Central memory CD8-positive, alpha-beta T cell (primary cell): ENCODE measurements around the gene CXorf38.

Experiments used
- ATAC-seq: fragments of 150-1000 bp; cut with Tn5 transposase; replicated peaks from 2 replicates; pipeline ENCODE4 v1.10.0; 2022; ENCODE audit warnings: mild to moderate bottlenecking, moderate FRiP score, moderate number of reproducible peaks; ENCODE audit not compliant: poor library complexity, severe bottlenecking; ENCODE audit errors: extremely low read depth
- DNase-seq, 2 donors: peaks; one replicate each; pipeline ENCODE4 v3.0.0; 2021; ENCODE audit warnings: low spot score in 2 of 2
- H3K27ac Mint-ChIP-seq: one replicate; pipeline ENCODE4 v1.8.0; 2022; ENCODE audit warnings: low read depth, mild to moderate bottlenecking, moderate library complexity, mixed read lengths
- H3K27me3 Mint-ChIP-seq: one replicate; pipeline ENCODE4 v1.8.0; 2022; ENCODE audit warnings: mixed read lengths
- H3K36me3 Mint-ChIP-seq: one replicate; pipeline ENCODE4 v1.8.0; 2022; ENCODE audit warnings: mild to moderate bottlenecking, moderate library complexity, mixed read lengths; ENCODE audit not compliant: insufficient read depth
- H3K4me1 Mint-ChIP-seq: one replicate; pipeline ENCODE4 v1.8.0; 2022; ENCODE audit warnings: mixed read lengths
- H3K4me3 Mint-ChIP-seq: one replicate; pipeline ENCODE4 v1.8.0; 2022; ENCODE audit warnings: mild to moderate bottlenecking, moderate library complexity, mixed read lengths
- H3K9me3 Mint-ChIP-seq: one replicate; pipeline ENCODE4 v1.8.0; 2022; ENCODE audit warnings: mixed read lengths

Gene CXorf38

GRCh38 chrX:40653535-40653934 lies 6.2 kb upstream of the CXorf38 start:
- no peak for ATAC-seq
- no peak for DNase-seq
- Mint-ChIP-seq H3K36me3 (peaks cover 17% of the 10 kb centered on the region), H3K27me3 (no peaks in the 10 kb centered on the region), H3K4me1 (peaks cover 6% of the 10 kb centered on the region), H3K9me3 (no peaks in the 10 kb centered on the region), H3K4me3 (no peak overlapping the region), H3K27ac (no peak overlapping the region)

GRCh38 chrX:40652664-40653063 lies 5.3 kb upstream of the CXorf38 start:
- no peak overlapping the region for H3K27ac Mint-ChIP-seq
- DNase-seq (no peak), ATAC-seq (no peak)
- no peak overlapping the region for H3K4me3 Mint-ChIP-seq
- peaks cover 17% of the 10 kb centered on the region for H3K36me3 Mint-ChIP-seq
- H3K9me3 Mint-ChIP-seq = no peaks in the 10 kb centered on the region
- H3K27me3 Mint-ChIP-seq = no peaks in the 10 kb centered on the region
- peaks cover 6% of the 10 kb centered on the region for H3K4me1 Mint-ChIP-seq

- Mint-ChIP-seq H3K9me3 (no peaks in the 10 kb centered on the region), H3K4me3 (no peak overlapping the region), H3K4me1 (peaks cover 8% of the 10 kb centered on the region), H3K27me3 (no peaks in the 10 kb centered on the region), H3K36me3 (peaks cover 18% of the 10 kb centered on the region), H3K27ac (no peak overlapping the region)
- peak; percentile 44 to 56 for DNase-seq
- no peak for ATAC-seq
Measured at GRCh38 chrX:40651620-40652223, 4.4 kb upstream of the CXorf38 start.

GRCh38 chrX:40646489-40647306 lies 663 bp downstream of the CXorf38 start:
- peaks cover 42% of the 10 kb centered on the region for H3K4me1 Mint-ChIP-seq
- ATAC-seq (peak; percentile 7), DNase-seq (peak in 1 of 2 donors; percentile 14)
- peak overlapping the region; percentile 96 for H3K4me3 Mint-ChIP-seq
- H3K27me3 Mint-ChIP-seq = no peaks in the 10 kb centered on the region
- H3K27ac Mint-ChIP-seq = peak overlapping the region; percentile 95
- no peaks in the 10 kb centered on the region for H3K9me3 Mint-ChIP-seq
- H3K36me3 Mint-ChIP-seq = peaks cover 23% of the 10 kb centered on the region

- Mint-ChIP-seq H3K4me3 (peak overlapping the region; percentile 92), H3K9me3 (no peaks in the 10 kb centered on the region), H3K27ac (peak overlapping the region; percentile 94), H3K4me1 (peaks cover 40% of the 10 kb centered on the region), H3K36me3 (peaks cover 23% of the 10 kb centered on the region), H3K27me3 (no peaks in the 10 kb centered on the region)
- DNase-seq (peak in 1 of 2 donors; percentile 14), ATAC-seq (peak; percentile 52)
Measured at GRCh38 chrX:40644821-40645358, 2.5 kb downstream of the CXorf38 start.

GRCh38 chrX:40644176-40644575 lies 3.2 kb downstream of the CXorf38 start:
- Mint-ChIP-seq H3K36me3 (peaks cover 25% of the 10 kb centered on the region), H3K4me1 (peaks cover 40% of the 10 kb centered on the region)
- no peak for DNase-seq

GRCh38 chrX:40637687-40638086 lies 9.7 kb downstream of the CXorf38 start:
- H3K4me3 Mint-ChIP-seq = no peak overlapping the region
- H3K27me3 Mint-ChIP-seq = no peaks in the 10 kb centered on the region
- no peak for ATAC-seq
- no peak for DNase-seq
- H3K27ac Mint-ChIP-seq = no peak overlapping the region
- no peaks in the 10 kb centered on the region for H3K9me3 Mint-ChIP-seq
- H3K4me1 Mint-ChIP-seq = peaks cover 24% of the 10 kb centered on the region
- peaks cover 60% of the 10 kb centered on the region for H3K36me3 Mint-ChIP-seq

More at GRCh38 chrX:40644176-40644575, 3.2 kb downstream of the CXorf38 start:
- H3K4me3 Mint-ChIP-seq = peak overlapping the region; percentile 92
- peak overlapping the region; percentile 94 for H3K27ac Mint-ChIP-seq
- H3K27me3 Mint-ChIP-seq = no peaks in the 10 kb centered on the region
- no peak for ATAC-seq
- no peaks in the 10 kb centered on the region for H3K9me3 Mint-ChIP-seq

GRCh38 chrX:40632199-40632598 lies 15.2 kb downstream of the CXorf38 start:
- no peaks in the 10 kb centered on the region for H3K9me3 Mint-ChIP-seq
- H3K36me3 Mint-ChIP-seq = peaks cover 62% of the 10 kb centered on the region
- H3K27ac Mint-ChIP-seq = no peak overlapping the region
- no peak for ATAC-seq
- no peaks in the 10 kb centered on the region for H3K27me3 Mint-ChIP-seq
- no peak overlapping the region for H3K4me3 Mint-ChIP-seq
- DNase-seq = no peak
- H3K4me1 Mint-ChIP-seq = peaks cover 17% of the 10 kb centered on the region

GRCh38 chrX:40628506-40628905 lies 18.9 kb downstream of the CXorf38 start:
- peaks cover 35% of the 10 kb centered on the region for H3K36me3 Mint-ChIP-seq
- H3K4me3 Mint-ChIP-seq = no peak overlapping the region
- no peaks in the 10 kb centered on the region for H3K9me3 Mint-ChIP-seq
- no peaks in the 10 kb centered on the region for H3K27me3 Mint-ChIP-seq
- ATAC-seq = no peak
- H3K4me1 Mint-ChIP-seq = peaks cover 9% of the 10 kb centered on the region
- DNase-seq = no peak
- no peak overlapping the region for H3K27ac Mint-ChIP-seq

- DNase-seq (no peak), ATAC-seq (no peak)
- Mint-ChIP-seq H3K4me1 (no peaks in the 10 kb centered on the region), H3K36me3 (peaks cover 21% of the 10 kb centered on the region), H3K9me3 (no peaks in the 10 kb centered on the region), H3K27me3 (no peaks in the 10 kb centered on the region), H3K27ac (no peak overlapping the region), H3K4me3 (no peak overlapping the region)
Measured at GRCh38 chrX:40625294-40625693, 22.1 kb downstream of the CXorf38 start.

- ATAC-seq (no peak), DNase-seq (no peak)
- H3K27ac Mint-ChIP-seq = no peak overlapping the region
- peaks cover 18% of the 10 kb centered on the region for H3K36me3 Mint-ChIP-seq
- no peaks in the 10 kb centered on the region for H3K4me1 Mint-ChIP-seq
- no peaks in the 10 kb centered on the region for H3K27me3 Mint-ChIP-seq
- H3K4me3 Mint-ChIP-seq = no peak overlapping the region
- no peaks in the 10 kb centered on the region for H3K9me3 Mint-ChIP-seq
Measured at GRCh38 chrX:40623665-40624064, 23.7 kb downstream of the CXorf38 start.

- ATAC-seq (no peak), DNase-seq (no peak)
- H3K27me3 Mint-ChIP-seq = no peaks in the 10 kb centered on the region
- H3K9me3 Mint-ChIP-seq = no peaks in the 10 kb centered on the region
- peaks cover 13% of the 10 kb centered on the region for H3K36me3 Mint-ChIP-seq
- H3K4me3 Mint-ChIP-seq = no peak within 1 kb of the TSS
- H3K27ac Mint-ChIP-seq = no peak within 1 kb of the TSS
- no peaks in the 10 kb centered on the region for H3K4me1 Mint-ChIP-seq
Measured at GRCh38 chrX:40623139-40623536, 24.2 kb downstream of the CXorf38 start, which contains the start of gene MPC1L. MPC1L (plus strand) TSS chrX:40623428; CDS start chrX:40623566, 138 bp downstream.
